Adrenal gland (tissue), 12 donors: ENCODE results near the gene SIM2. TPM values are rescaled to one million over a fixed set of nuclear protein-coding genes. Genes with fewer than 3 reads are reported as not detected.

Experiments
- DNase-seq, 7 donors: peaks; one replicate each; pipeline ENCODE4 v3.0.0-alpha.2; 2019 to 2020
- H3K27ac ChIP-seq, 5 donors: fragments of 200-600 bp; sonication (generic) in 4 of 5; 1 replicate in 3 of 5; 2 replicates in 2 of 5; pipeline versions ENCODE4 v1.5.1 to v1.8.0; 2016 to 2020; ENCODE audit warnings: mild to moderate bottlenecking in 1 of 5
- H3K27me3 ChIP-seq: fragments of 200-600 bp; 2 replicates; pipeline ENCODE4 v1.8.0; 2021
- H3K36me3 ChIP-seq, 2 donors: fragments of 200-600 bp; replicated peaks in 1 of 2; 1 replicate in 1 of 2; 2 replicates in 1 of 2; pipeline versions ENCODE4 v1.5.1 to v1.8.0; 2018 to 2022
- H3K4me1 ChIP-seq, 2 donors: fragments of 200-600 bp; replicated peaks in 1 of 2; 1 replicate in 1 of 2; 2 replicates in 1 of 2; pipeline versions ENCODE4 v1.5.1 to v1.8.0; 2018 to 2021
- H3K4me3 ChIP-seq, 4 donors: fragments of 200-600 bp; sonication (generic) in 3 of 4; one replicate each; pipeline ENCODE4 v1.5.1; 2016 to 2018
- H3K9me3 ChIP-seq, 3 donors: fragments of 200-600 bp; sonication (generic) in 1 of 3; replicated peaks in 1 of 3; 1 replicate in 2 of 3; 2 replicates in 1 of 3; pipeline versions ENCODE4 v1.5.1 to v1.8.0; 2016 to 2021
- POLR2A ChIP-seq, 2 donors: fragments of 450-650 bp; IDR thresholded peaks; one replicate each; pipeline ENCODE4 v1.6.1; 2017; ENCODE audit warnings: antibody characterized with exemption in 2 of 2, mild to moderate bottlenecking in 2 of 2, moderate library complexity in 1 of 2
- WGBS, 4 donors: extraction: QIAGEN DNeasy Blood & Tissue Kit in 2 of 4; methylation state at CpG; one replicate each; pipeline versions ENCODE4 v1.1.5 to v1.1.7; 2013 to 2017; 5-methylcytosine and 5-hydroxymethylcytosine counted together
- intact Hi-C, 2 donors: fragments of 100-400 bp; cut with DNase I; formaldehyde crosslinking; loops; one replicate each; pipeline versions ENCODE4 v1.14.1 to v1.15.0; 2022 to 2023
- polyA plus RNA-seq, 3 donors: library from polyadenylated mRNA; stranded (reverse); fragments of 200-250 nt in 2 of 3; fragments of 350-450 nt in 1 of 3; fragmentation: Illumina TruSeq in 1 of 3; extraction: RNeasy Lipid Tissue Mini Kit (QIAGEN cat#74804) in 1 of 3; gene quantifications; one replicate each; pipeline ENCODE4 v1.2.3, GENCODE V29; 2013 to 2014
- total RNA-seq, 9 donors: library from RNA; depleted of rRNA in 4 of 9; stranded (reverse); fragments of >200 nt in 4 of 9; fragments of 120-200 nt in 1 of 9; fragmentation: NEBNext Ultra II Directional in 1 of 9; extraction: Animal tissue kit (Norgen Biotek cat#: 25700) in 1 of 9; gene quantifications; one replicate each; pipeline versions ENCODE4 v1.1.0 to v1.2.4, GENCODE V29; 2013 to 2023
- TF ChIP-seq, protein P1 (sequence below), 6 experiments: fragments of 450-650 bp in 4 of 6; fragments of 200-600 bp in 2 of 6; sonication (generic) in 1 of 6; IDR thresholded peaks; 1 replicate in 5 of 6; 2 replicates in 1 of 6; pipeline versions ENCODE4 v1.5.1 to v1.8.0; 2016 to 2021; ENCODE audit warnings: antibody characterized with exemption in 6 of 6, mild to moderate bottlenecking in 2 of 6, moderate library complexity in 1 of 6
- donor health status: healthy with polysubstance abuse.
- donor health status: Bipolar disorder and iron deficiency.
- donor health status: DM: yes; HTN: yes; CAD: no.
- donor health status: DM: no; HTN: no; CAD: no.
- donor health status: DM: no; HTN: no; CAD: no.
- donor health status: DM: yes; HTN: yes; CAD: no.

SIM2 gene
- total and polyA plus RNA-seq, 12 donors: 0.03 to 0.55 (median 0.15) TPM; not detected in 5

DNA sequence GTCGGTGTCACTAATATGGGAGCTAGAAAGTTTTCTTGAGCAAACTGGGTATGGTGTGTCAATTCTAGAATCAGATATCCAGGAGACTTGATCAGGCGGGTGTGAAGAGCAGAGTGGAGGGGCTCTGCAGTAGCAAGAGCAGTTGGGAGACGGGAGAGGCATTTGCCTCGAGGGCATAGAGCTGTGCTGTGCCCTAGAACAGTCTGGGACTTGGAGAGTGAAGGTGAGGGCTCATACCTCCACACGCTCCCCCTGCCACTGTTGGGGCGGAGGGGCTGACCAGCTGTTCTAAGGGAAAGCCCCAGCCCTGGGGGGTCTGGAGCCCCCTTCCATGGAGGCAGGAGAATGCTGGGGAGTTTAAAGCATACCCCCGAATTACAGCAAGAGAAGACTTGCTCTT is 33.8 kb downstream of the SIM2 start:
- H3K27ac ChIP-seq: no peak overlapping the region
- H3K4me3 ChIP-seq: no peak overlapping the region
- H3K4me1 ChIP-seq: no peaks in the 10 kb centered on the region
- H3K27me3 ChIP-seq: peaks cover 18% of the 10 kb centered on the region
- intact Hi-C loops: no loop called here
- no peaks in the 10 kb centered on the region for H3K36me3 ChIP-seq
- DNase-seq: no peak
- WGBS, 4 donors: 80 to 85% (median 84%) methylated on average over 5 to 7 of the region's 7 CpGs
- H3K9me3 ChIP-seq: no peaks in the 10 kb centered on the region
- TF ChIP-seq, protein P1, sequence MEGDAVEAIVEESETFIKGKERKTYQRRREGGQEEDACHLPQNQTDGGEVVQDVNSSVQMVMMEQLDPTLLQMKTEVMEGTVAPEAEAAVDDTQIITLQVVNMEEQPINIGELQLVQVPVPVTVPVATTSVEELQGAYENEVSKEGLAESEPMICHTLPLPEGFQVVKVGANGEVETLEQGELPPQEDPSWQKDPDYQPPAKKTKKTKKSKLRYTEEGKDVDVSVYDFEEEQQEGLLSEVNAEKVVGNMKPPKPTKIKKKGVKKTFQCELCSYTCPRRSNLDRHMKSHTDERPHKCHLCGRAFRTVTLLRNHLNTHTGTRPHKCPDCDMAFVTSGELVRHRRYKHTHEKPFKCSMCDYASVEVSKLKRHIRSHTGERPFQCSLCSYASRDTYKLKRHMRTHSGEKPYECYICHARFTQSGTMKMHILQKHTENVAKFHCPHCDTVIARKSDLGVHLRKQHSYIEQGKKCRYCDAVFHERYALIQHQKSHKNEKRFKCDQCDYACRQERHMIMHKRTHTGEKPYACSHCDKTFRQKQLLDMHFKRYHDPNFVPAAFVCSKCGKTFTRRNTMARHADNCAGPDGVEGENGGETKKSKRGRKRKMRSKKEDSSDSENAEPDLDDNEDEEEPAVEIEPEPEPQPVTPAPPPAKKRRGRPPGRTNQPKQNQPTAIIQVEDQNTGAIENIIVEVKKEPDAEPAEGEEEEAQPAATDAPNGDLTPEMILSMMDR (IDR thresholded peaks at IDR 0.05): no peak
- no peak for TF ChIP-seq POLR2A (IDR thresholded peaks at IDR 0.05)

DNA sequence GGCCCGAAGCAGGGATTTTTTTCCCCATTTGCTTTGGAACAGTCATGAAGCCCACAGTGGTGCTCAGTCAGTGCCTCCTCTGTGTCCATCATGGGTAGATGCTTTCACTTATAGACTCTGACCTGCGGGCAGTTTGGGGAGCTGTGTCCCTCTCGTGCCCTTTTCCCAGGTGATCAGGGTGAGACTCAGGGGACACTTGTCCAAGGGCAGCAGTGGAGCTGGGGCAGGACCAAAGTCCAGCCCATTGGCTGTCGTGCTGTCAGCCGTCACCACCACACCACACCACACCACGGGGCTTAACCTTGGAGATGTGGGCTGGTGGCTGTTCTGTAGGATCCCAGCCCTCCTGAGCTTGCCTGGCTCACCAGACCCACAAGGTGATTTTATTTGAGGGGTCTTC is 34.9 kb downstream of the SIM2 start:
- no peak for DNase-seq
- WGBS, 4 donors: 84 to 95% (median 89%) methylated on average over 4 to 6 of the region's 6 CpGs
- no peak for TF ChIP-seq POLR2A (IDR thresholded peaks at IDR 0.05)
- TF ChIP-seq, protein P1 (IDR thresholded peaks at IDR 0.05): no peak

DNA sequence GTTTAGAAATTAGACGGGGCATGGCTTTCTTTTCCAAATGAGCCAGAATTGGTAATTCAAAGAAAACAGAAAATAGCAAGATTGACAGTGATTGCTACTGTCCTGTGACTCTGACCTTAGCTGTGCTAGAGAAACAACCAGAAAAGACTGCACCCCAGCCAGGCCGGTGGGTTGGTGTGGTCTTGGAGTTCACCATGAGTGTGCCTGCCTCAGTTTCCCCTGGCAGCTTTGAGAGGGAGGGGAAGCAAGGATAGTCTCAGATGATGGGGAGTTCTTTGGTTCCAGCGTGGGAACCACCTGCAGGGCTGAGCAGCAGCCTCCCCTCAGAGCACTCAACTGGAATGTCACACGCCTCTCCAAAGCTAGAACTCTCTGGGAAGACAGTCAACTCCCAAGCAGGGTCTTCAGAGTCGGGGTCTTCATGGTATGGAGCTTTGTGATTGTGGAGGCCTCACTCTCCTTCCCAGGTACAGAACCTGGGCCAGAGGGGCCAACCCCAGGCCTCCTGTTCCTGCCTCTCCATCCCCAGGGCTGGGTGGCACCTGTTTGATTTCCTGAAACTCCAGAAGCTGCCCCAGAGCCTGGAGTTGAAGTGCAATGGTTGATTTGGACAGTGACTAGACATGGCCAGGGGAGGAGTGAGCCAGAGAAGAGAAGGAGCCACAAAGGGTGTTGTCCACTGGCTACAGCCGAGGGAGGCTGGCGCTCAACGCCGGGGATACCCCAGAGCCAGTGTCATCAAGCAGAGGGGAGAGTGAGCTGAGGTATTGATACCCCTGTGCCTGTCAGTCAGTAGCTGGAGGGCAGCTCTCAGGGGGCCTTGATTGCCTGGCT is 35.7 kb downstream of the SIM2 start:
- Histone ChIP-seq H3K27ac (no peak overlapping the region), H3K4me3 (no peak overlapping the region), H3K9me3 (no peaks in the 10 kb centered on the region), H3K4me1 (no peaks in the 10 kb centered on the region), H3K36me3 (no peaks in the 10 kb centered on the region), H3K27me3 (peaks cover 18% of the 10 kb centered on the region)
- intact Hi-C loops: no loop called here
- 87 to 94% (median 93%) methylated on average over 6 to 9 of the region's 9 CpGs for WGBS, 4 donors
- DNase-seq: no peak
- TF ChIP-seq, protein P1 (IDR thresholded peaks at IDR 0.05): no peak
- TF ChIP-seq POLR2A (IDR thresholded peaks at IDR 0.05): no peak

More for the DNA sequence above, 34.9 kb downstream of the SIM2 start:
- H3K9me3 ChIP-seq: no peaks in the 10 kb centered on the region
- H3K27me3 ChIP-seq: peaks cover 18% of the 10 kb centered on the region
- no peaks in the 10 kb centered on the region for H3K4me1 ChIP-seq
- H3K4me3 ChIP-seq: no peak overlapping the region
- no peak overlapping the region for H3K27ac ChIP-seq
- intact Hi-C loops: no loop called here
- no peaks in the 10 kb centered on the region for H3K36me3 ChIP-seq

DNA sequence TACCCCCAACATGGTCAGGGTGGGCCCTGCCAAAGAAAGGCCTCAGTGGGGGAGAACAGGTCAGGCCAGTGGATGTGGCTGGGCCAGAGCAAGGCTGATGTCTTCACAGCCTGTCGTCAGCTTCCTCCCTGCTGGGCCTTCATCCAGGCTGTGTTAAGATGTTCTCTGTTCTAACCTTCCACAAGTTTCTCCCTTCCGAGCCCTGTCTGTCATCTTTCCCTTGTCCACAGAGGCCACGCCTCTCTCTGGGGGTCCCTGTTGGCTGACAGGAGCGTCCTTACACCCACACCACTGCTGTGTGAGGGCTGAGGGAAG is 36.2 kb downstream of the SIM2 start:
- H3K27me3 ChIP-seq: peaks cover 18% of the 10 kb centered on the region
- TF ChIP-seq, protein P1 (IDR thresholded peaks at IDR 0.05): no peak
- TF ChIP-seq POLR2A (IDR thresholded peaks at IDR 0.05): no peak
- H3K4me1 ChIP-seq: no peaks in the 10 kb centered on the region
- 65 to 88% (median 73%) methylated on average over 3 to 4 of the region's 4 CpGs for WGBS, 4 donors
- no peaks in the 10 kb centered on the region for H3K9me3 ChIP-seq
- no peak for DNase-seq
- H3K27ac ChIP-seq: no peak overlapping the region
- no peaks in the 10 kb centered on the region for H3K36me3 ChIP-seq
- intact Hi-C loops: no loop called here
- no peak overlapping the region for H3K4me3 ChIP-seq
